C4-2B (cell line): ENCODE measurements around the gene SRMS.

ENCODE experiments used
- CTCF ChIP-seq: fragments of 450-650 bp; conservative IDR thresholded peaks from 2 replicates; pipeline ENCODE4 v1.5.1; 2017; ENCODE audit warnings: mild to moderate bottlenecking
- ZFX ChIP-seq: fragments of 450-650 bp; IDR thresholded peaks from 2 replicates; pipeline ENCODE4 v1.6.1; 2017

DNA sequence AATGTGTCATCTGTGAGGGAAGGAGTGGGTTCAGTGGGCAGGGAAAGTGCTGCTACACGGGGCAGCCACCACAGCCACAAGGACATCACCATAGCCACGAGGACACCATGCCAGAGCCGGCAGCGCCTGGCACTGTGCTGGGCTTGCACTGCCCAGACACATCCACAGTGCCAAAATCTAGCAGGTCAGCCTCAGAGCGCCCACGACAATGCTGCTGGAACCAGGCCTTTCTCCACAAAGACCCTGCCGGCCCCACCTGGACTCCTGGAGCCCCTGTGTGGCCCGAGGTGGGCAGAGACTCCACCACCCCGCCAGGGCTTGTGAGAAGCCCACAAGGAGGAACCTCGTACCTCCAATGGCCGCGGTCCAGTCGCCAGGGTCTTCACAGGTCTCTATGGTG is 45.1 kb upstream of the SRMS start:
- no peak for TF ChIP-seq CTCF
- no peak for TF ChIP-seq ZFX
